GM21360 (cell line): ENCODE data around the gene CLTA.
A peak's percentile ranks its signal among the peaks of the same experiment; 100 is the strongest.

ENCODE experiments used
- ATAC-seq: cut with Tn5 transposase; IDR thresholded peaks from one replicate; pipeline ENCODE4 v1.9.1; 2021; ENCODE audit warnings: mild to moderate bottlenecking, moderate library complexity; ENCODE audit not compliant: unreplicated experiment

CLTA gene, protein sequence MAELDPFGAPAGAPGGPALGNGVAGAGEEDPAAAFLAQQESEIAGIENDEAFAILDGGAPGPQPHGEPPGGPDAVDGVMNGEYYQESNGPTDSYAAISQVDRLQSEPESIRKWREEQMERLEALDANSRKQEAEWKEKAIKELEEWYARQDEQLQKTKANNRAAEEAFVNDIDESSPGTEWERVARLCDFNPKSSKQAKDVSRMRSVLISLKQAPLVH

GRCh38 chr9:36190388-36191289 is at the start of gene CLTA:
TSS of gene CLTA (plus strand) at chr9:36190921. CDS start at chr9:36191057, 136 bp downstream.
- ATAC-seq, result peak; percentile 93

DNA sequence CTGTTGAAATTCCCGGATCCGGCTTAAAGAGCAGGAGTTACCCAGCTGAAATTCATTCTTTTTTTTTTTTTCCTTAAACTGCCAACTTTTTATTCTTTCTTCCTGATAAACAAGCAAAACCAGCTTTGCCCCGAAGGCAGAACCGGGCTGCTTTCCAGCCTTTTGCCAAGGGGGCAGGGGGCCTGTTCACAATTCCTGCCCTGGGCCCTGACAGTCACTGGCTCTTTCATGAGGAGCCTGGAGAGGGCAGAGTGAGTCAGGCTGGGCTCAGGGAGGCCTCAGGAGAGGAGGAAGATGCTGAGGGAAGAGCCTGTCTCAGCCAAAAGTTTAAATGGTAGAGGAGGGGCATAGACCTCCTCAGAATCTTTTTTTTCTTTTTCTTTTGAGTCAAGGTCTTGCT is 49.4 kb upstream of the CLTA start:
- ATAC-seq, result no peak

DNA sequence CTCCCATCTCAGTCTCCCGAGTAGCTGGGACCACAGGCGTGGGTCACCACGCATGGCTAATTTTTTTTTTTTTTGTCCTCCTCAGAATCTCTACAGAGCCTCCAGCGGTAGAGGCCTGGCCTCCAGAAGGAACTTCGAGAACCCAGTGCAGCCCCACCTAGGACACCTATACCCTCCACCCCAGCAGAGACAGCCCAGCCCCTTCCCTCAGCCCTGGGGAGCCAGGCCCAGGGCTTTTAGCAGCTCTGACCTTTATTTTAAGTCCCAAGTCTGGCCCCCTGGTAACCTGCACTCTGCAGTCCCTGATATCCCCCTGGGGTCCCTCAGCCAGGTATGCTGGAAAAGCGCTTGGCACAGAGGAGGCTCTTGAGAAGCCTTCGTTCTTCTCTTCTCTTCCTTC is 49.0 kb upstream of the CLTA start:
- ATAC-seq, result no peak

DNA sequence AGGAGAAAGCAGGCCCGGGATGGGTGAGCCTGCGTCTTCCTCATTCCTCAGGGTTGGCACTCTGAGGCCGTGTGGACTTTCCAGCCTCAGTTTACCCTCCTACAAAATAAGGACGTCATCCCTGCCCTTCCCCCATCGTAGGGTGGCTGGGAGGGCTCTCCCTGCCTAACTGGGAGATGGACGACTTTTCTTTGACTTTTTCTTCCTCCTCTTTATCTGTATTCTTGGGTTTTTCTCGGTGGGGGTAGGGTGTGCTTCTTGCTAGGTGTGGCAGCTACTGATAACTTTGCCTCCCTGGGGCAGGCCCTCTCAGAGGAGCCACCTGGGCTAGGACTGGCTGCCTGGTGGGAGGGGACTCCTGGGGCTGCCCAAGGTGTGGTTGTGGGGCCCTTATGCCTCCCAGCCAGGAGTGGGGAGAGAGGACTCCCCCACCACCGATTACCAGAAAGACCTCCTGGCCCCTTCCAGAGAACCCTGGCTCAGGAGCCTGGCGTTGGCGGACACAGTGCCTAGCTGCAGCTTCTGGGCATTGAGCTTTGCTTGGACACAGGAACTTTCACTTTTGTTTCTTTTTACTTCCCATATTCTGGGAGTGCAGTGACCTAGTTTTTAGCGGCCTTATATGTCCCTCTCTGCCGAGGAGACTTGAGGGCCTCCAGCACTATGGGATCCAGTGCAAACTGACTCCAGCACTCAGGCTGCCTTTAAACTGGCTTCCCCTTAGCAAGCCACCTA is 48.0 kb upstream of the CLTA start:
- no peak for ATAC-seq

DNA sequence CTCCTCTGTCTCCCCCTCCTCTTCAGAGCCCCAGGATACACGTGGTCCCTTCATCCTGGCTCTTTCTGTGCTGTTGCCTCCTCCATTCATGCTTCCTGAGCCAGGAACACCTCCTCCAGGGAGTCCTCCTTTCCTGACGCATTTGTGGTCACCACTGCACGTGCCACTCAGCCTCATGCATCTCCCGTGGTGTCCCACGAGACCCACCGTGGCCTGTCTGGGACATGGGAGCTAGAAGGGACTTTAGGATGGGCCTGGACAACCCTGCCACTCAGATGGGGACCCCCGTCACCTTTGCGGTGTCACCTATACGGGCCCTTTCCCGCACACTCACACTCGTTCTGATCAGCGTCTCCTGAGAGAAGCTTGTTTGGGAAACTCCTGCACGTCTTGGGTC is 47.5 kb upstream of the CLTA start:
- ATAC-seq, result no peak

DNA sequence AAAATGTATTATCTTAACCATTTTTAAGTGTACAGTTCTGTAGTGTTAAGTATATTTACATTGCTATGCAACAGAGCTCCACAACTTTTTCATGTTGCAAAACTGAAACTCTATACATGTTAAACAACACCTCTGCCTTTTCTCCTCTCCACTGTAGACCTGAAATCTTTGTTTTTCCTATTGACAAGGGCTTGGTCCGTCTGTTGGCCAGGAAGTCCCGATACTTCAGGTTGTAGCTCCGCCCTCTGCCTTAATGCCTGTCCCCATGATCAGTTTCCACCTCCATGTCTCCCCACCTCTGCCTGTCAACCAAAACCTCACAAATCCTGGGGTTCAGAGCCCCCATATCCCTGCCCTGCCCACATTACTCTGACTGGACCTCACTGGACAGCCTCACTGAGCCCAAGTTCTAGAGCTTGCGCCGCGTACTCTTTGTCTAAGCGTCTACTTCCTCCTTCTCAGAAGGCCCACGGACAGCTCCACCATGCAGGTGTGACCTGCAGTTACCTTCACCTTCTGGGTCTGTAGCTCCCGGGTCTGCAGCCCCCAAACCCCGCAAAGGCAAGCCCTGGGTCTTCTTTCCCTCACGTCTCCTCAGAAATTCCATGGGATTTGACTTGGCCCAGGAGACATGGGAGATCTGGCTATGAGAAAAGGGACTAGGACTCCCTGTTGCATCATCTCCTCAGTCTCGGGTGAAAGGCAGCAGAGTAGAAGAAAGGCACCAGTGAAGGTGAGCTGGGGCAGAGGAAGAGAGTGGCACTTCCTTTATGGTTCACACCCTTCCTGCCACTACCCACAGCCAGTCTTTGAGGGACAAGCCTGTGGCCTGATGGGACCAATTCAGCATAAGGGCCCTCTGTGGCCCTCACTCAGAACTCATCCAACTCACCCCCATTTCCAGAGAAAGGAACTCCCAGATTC is 46.1 kb upstream of the CLTA start:
- no peak for ATAC-seq

- ATAC-seq, result no peak
Observed at GRCh38 chr9:36145970-36146369, 44.8 kb upstream of the CLTA start.

- no peak for ATAC-seq
Observed at GRCh38 chr9:36146651-36147050, 44.1 kb upstream of the CLTA start.

DNA sequence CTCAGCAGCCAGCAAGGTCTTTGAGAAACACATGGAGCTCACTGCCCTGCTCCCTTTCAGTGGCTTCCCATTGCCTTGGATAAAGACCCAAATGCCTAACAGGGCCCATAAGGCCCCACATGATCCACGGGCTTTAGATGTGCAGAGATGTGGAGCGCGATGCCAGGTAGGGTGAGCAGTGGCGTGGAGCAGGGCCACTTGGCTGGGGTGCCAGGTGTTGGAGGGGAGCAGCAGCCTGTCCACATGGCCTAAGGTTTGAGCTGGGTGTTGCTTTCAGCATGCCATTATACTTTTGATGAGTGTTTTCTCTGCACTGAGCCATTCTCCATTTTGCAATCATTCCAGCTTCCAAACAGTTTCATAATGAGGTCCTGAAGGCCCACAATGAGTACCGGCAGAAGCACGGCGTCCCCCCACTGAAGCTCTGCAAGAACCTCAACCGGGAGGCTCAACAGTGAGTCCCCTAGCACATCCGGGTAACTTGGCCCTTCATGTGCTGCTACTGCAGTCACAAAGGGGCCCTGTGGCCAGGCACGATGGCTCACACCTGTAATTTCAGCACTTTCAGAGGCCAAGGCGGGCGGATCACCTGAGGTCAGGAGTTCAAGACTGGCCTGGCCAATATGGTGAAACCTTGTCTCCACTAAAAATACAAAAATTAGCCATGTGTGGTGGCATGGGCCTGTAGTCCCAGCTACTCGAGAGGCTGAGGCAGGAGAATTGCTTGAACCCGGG is 43.1 kb upstream of the CLTA start:
- ATAC-seq, result no peak

GRCh38 chr9:36148311-36149051 is 42.2 kb upstream of the CLTA start:
- no peak for ATAC-seq

DNA sequence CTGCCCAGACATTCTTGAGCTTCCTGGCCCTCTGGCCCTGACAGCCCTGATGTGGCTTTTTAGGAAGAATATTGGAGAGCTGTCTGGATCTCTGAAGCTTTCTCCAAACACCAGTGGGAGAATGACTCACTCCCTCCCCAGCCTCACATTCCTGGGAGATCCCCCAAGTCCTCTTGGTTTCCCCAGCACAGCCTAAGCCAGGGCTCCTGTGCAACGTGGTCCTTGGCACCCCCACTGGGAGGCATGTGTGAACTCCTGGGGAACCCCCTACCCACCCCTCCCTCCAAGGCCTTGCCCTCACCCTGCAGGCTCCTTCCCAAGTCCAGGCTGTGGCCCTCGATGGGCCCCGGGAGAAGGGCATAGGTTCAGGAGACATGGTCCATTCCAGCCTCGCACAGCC is 41.5 kb upstream of the CLTA start:
- no peak for ATAC-seq

DNA sequence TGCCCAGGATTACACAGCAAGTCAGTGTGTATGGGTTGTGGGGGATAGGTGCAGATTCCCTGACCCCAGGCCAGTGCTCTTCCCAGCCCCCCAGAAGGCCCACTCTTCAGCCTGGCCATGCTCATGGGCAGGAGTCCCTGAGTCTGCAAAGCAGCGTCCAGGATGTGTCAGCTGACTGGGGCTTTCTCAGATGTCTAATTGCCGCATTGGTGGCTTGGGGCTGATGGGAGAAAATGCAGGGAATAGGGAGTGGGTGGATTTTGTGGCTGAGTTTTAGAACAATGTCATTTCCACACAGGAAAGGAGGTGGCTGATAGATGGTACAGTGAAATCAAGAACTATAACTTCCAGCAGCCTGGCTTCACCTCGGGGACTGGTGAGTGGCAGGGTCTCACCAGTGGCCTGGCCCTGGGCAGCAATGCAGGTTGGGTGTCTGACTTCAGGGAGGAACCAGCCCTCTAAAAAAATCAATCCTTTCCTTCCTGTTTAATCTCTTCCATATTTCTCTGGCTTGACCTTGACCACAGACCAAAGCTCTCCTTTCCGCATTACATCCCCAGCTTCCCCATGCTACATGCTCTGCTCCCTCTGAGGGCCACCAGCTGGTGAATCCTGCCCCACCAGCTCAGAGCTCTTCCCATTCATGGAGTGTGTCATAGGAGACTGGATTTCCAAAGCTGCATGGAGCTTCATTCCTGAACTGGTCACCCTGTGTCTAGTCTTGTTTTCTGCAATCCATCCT is 40.0 kb upstream of the CLTA start:
- ATAC-seq, result no peak

- ATAC-seq, result peak; percentile 75
Observed at GRCh38 chr9:36151316-36152210, 39.2 kb upstream of the CLTA start.

DNA sequence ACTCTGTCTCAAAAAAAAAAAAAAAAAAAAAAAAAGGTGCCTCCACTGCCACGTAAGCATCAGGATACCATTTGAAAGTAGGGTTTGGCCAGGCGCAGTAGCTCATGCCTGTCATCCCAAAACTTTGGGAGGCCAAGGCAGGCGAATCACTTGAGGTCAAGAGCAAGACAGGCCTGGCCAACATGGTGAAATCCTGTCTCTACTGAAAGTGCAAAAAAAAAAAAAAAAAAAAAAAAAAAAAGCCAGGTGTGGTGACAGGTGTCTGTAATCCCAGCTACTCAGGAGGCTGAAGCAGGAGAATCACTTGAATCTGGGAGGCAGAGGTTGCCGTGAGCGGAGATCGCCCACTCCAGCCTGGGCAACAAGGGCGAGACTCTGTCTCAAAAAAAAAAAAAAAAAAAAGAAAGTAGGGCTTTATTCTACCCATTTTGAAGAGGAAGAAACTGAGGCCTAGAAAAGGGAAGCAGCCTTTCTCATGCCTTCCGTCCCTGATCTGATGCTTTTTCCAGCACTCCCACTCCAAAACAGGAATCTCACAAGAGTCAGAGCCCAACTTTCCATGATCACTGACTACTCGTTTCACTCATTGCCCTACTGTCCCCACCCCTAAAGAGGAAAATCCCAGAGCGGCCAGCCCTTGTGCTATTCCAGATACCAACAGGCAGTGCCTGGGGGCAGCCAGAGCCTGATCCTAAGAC is 37.8 kb upstream of the CLTA start:
- no peak for ATAC-seq

GRCh38 chr9:36153746-36154145 is 37.0 kb upstream of the CLTA start:
- ATAC-seq, result no peak

DNA sequence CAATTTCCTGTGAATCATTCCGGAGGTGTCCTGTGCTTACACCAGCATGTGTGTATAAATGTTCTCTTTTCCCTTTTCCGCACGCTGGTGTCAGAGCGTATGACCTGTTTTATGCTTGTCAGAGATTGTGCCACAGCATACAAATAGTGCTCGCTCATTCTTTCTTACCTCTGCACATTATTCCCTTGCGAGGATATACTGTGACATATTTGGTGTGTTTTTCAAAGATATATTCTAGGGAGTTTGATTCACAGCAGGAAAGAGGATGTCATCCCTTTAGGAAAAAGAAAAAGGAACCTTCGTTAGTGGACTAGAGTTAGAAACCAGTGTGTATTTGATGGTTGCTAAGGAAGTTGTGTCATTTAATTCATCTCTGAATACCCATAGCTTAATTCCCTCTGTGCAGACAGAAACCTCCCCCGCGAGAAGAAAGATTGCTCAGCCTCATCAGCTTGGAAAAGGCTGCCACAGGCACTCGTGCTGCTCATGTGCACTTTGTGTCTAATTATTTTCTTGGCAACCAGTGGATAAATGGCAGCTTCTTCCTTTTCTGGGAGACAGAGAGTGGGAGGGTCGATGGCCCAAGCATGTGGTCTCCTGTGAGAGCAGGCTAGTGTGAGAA is 36.3 kb upstream of the CLTA start:
- no peak for ATAC-seq

- no peak for ATAC-seq
Observed at GRCh38 chr9:36156116-36156515, 34.6 kb upstream of the CLTA start.
